PFSK-1 (cell line): ENCODE data around the gene ACTN4.

Experiments used
- FOXP2 ChIP-seq: optimal IDR thresholded peaks from 2 replicates; pipeline ENCODE3; 2011; ENCODE audit warnings: borderline replicate concordance, control low read depth, inconsistent platforms; ENCODE audit not compliant: insufficient read depth; ENCODE audit errors: extremely low read length, extremely low read depth
- POLR2AphosphoS5 ChIP-seq: IDR thresholded peaks from 2 replicates; pipeline ENCODE4 v1.6.1; 2012; ENCODE audit warnings: low read depth, mild to moderate bottlenecking, control low read depth, low read length, moderate library complexity
- REST ChIP-seq, 2 experiments: IDR thresholded peaks; 2 replicates each; pipeline versions ENCODE4 v1.6.1 to v1.8.0; 2011 to 2012; ENCODE audit warnings: low read depth in 2 of 2, low read length in 2 of 2, control low read depth in 1 of 2, inconsistent platforms in 1 of 2, mild to moderate bottlenecking in 1 of 2, moderate library complexity in 1 of 2; ENCODE audit not compliant: insufficient read depth in 1 of 2
- SIN3A ChIP-seq: IDR thresholded peaks from 2 replicates; pipeline ENCODE4 v1.6.1; 2012; ENCODE audit warnings: mild to moderate bottlenecking, low read length, moderate library complexity, borderline replicate concordance; ENCODE audit not compliant: insufficient read depth
- TAF1 ChIP-seq: IDR thresholded peaks from 2 replicates; pipeline ENCODE4 v1.6.1; 2012; ENCODE audit warnings: low read length, control low read depth, borderline replicate concordance; ENCODE audit not compliant: insufficient read depth

ACTN4 gene

DNA sequence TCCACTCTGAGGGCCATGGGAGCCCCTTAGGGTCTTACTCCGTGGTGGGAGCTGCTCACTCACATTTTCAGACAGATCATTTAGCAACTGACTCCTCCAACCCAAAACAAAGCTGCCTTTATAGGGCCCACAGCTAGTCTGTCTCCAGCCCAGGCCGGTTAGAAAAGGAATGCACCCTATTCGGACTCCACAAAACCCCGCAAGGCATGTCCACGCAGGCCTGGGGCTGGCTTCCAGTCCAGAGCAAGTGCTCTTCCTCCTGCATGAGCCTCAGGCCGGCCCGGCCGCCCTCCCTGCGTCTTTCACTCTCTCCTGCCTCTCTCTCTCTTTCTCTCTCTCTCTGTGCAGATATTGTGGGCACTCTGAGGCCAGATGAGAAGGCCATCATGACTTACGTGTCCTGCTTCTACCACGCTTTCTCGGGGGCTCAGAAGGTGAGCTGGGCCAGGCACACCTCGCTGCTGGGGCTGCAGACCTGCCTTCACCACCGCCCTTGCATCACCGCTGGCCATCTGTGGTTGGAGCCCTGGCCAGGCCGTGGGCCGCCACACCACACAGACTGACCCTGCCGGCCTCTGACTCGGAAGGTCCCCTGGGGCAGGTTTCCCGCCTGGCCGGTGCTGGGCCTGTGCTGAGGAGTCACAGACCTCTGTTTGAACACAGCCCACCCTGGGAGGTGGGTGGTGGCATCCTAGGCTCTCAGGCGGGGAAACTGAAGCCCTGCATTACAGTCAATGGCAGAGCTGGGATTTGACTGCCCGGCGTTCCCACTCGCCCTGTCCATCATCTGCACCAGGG is 63.7 kb downstream of the ACTN4 start:
- no peak for TF ChIP-seq TAF1
- TF ChIP-seq REST (IDR thresholded peaks at IDR 0.05; ENCODE audit: insufficient read depth in 1 of 2, low read depth in 2 of 2, low read length in 2 of 2): no peak
- no peak for TF ChIP-seq FOXP2

- no peak for TF ChIP-seq FOXP2
- TF ChIP-seq REST (IDR thresholded peaks at IDR 0.05; ENCODE audit: insufficient read depth in 1 of 2, low read depth in 2 of 2, low read length in 2 of 2): no peak
- TF ChIP-seq SIN3A: no peak
- TF ChIP-seq POLR2AphosphoS5: no peak
- no peak for TF ChIP-seq TAF1
These were observed 64.3 kb downstream of the ACTN4 start for GRCh38 chr19:38711726-38712153.

DNA sequence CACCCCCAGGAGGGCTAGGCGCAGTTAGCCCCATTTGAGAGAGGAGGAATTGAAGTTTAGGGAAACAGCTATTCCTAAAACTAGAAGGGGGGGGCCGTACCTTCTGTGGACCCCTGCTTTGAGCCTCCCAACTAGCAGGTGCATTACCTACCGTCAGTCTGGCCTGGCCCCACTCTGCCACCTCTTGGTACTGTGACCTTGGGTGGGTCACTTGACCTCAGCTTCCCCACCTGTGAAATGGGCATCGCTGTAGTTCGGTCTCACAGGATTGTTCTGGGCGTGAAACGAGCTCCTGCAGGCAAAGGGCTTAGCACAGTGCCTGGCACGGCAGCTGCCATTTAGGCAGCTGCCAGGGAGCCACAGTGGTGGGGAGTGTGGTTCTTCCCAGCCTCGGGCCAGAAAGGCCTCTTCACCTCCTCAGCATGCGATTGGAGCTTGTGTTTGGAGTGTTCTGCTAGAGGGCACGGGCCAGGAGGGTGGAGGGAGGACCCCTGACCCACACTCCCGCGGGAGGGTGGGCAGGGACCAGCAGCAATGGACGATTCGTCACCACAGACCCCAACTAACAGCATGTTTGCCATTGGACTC is 64.8 kb downstream of the ACTN4 start:
- TF ChIP-seq TAF1 (no peak), SIN3A (no peak), FOXP2 (no peak), REST (IDR thresholded peaks at IDR 0.05; ENCODE audit: insufficient read depth in 1 of 2, low read depth in 2 of 2, low read length in 2 of 2) (no peak), POLR2AphosphoS5 (no peak)

GRCh38 chr19:38713227-38713649 is 65.8 kb downstream of the ACTN4 start:
- TF ChIP-seq FOXP2 (no peak), SIN3A (no peak), REST (IDR thresholded peaks at IDR 0.05; ENCODE audit: insufficient read depth in 1 of 2, low read depth in 2 of 2, low read length in 2 of 2) (no peak), POLR2AphosphoS5 (no peak), TAF1 (no peak)

DNA sequence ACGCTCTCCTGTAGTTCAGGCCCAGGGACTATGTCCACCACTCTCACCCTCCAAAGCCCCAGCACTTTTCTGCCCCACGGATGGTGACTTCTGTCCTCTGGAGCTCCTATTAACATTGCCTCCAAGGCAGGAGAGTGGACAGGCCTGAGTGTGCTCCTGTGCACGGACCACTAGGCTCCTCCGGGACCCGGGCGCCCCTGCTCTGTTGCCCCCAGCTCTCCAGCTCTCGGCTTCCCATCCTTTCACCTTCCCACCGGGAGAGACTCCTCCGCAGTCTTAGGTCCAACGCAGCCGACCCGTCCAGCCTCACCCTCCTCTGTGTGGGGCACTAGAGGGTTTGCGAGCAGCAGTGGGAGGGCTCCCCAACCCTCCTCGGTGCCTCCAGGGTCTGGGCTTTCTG is 66.4 kb downstream of the ACTN4 start:
- TF ChIP-seq POLR2AphosphoS5 (no peak), REST (IDR thresholded peaks at IDR 0.05; ENCODE audit: insufficient read depth in 1 of 2, low read depth in 2 of 2, low read length in 2 of 2) (no peak), TAF1 (no peak), SIN3A (no peak), FOXP2 (no peak)
